Upper lobe of left lung (tissue), 4 donors: ENCODE data around the gene TMEM132D.

Experiments used
- EP300 ChIP-seq, 4 donors: sonication (generic); formaldehyde crosslinking; IDR thresholded peaks; one replicate each; pipeline ENCODE4 v1.5.1; 2017; ENCODE audit warnings: antibody characterized with exemption in 4 of 4, control low read depth in 2 of 4
- POLR2AphosphoS5 ChIP-seq, 2 donors: sonication (generic); formaldehyde crosslinking; IDR thresholded peaks; one replicate each; pipeline ENCODE4 v1.5.1; 2017; ENCODE audit warnings: antibody characterized with exemption in 2 of 2
- TF ChIP-seq, protein P1 (sequence below), 6 experiments: fragments of 450-650 bp in 4 of 6; fragments of 200-600 bp in 2 of 6; sonication (generic) in 2 of 6; IDR thresholded peaks; one replicate each; pipeline ENCODE4 v1.5.1; 2016 to 2019; ENCODE audit warnings: antibody characterized with exemption in 6 of 6

DNA sequence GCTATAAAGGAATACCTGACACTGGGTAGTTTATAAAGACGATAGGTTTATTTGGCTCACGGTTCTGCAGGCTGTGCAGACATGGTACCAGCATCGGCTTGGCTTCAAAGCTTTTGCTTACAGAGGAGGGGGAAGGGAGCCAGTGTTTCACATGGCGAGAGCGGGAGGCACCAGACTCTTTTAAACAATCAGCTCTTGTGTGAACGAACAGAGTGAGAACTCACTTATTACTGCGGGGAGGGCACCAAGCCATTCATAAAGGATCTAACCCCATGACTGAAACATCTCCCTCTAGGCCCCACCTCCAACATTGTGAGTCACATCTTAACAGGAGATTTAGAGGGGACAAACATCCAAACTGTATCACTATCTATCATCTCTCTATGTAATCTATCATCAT is 227.4 kb downstream of the TMEM132D start:
- TF ChIP-seq EP300 (IDR thresholded peaks at IDR 0.05): no peak
- no peak for TF ChIP-seq POLR2AphosphoS5 (IDR thresholded peaks at IDR 0.05)
- TF ChIP-seq, protein P1, sequence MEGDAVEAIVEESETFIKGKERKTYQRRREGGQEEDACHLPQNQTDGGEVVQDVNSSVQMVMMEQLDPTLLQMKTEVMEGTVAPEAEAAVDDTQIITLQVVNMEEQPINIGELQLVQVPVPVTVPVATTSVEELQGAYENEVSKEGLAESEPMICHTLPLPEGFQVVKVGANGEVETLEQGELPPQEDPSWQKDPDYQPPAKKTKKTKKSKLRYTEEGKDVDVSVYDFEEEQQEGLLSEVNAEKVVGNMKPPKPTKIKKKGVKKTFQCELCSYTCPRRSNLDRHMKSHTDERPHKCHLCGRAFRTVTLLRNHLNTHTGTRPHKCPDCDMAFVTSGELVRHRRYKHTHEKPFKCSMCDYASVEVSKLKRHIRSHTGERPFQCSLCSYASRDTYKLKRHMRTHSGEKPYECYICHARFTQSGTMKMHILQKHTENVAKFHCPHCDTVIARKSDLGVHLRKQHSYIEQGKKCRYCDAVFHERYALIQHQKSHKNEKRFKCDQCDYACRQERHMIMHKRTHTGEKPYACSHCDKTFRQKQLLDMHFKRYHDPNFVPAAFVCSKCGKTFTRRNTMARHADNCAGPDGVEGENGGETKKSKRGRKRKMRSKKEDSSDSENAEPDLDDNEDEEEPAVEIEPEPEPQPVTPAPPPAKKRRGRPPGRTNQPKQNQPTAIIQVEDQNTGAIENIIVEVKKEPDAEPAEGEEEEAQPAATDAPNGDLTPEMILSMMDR (IDR thresholded peaks at IDR 0.05): no peak
